Uterus (tissue), 4 donors: ENCODE measurements around the gene HEATR5A. TPM values are rescaled to one million over a fixed set of nuclear protein-coding genes. Genes with fewer than 3 reads are reported as not detected.

Experiments
- DNase-seq, 2 donors: peaks; one replicate each; pipeline ENCODE4 v3.0.0-alpha.2; 2019 to 2020
- H3K27ac ChIP-seq, 2 donors: fragments of 200-600 bp; sonication (generic); 1 replicate in 1 of 2; 2 replicates in 1 of 2; pipeline ENCODE4 v1.5.1; 2016 to 2018
- H3K27me3 ChIP-seq, 2 donors: fragments of 200-600 bp; sonication (generic); one replicate each; pipeline ENCODE4 v1.5.1; 2018 to 2019; ENCODE audit warnings: control low read depth in 1 of 2
- H3K36me3 ChIP-seq, 2 donors: fragments of 200-600 bp; sonication (generic); one replicate each; pipeline ENCODE4 v1.5.1; 2019; ENCODE audit warnings: control low read depth in 1 of 2
- H3K4me1 ChIP-seq, 2 donors: fragments of 200-600 bp; sonication (generic); one replicate each; pipeline ENCODE4 v1.5.1; 2018 to 2019; ENCODE audit warnings: control low read depth in 1 of 2
- H3K4me3 ChIP-seq, 2 donors: fragments of 200-600 bp; sonication (generic); 1 replicate in 1 of 2; 2 replicates in 1 of 2; pipeline ENCODE4 v1.5.1; 2018 to 2019; ENCODE audit warnings: mild to moderate bottlenecking in 1 of 2
- H3K9me3 ChIP-seq, 2 donors: fragments of 200-600 bp; sonication (generic); one replicate each; pipeline ENCODE4 v1.5.1; 2019; ENCODE audit warnings: control low read depth in 1 of 2
- POLR2A ChIP-seq, 2 donors: fragments of 450-650 bp; IDR thresholded peaks; one replicate each; pipeline ENCODE4 v1.6.1; 2016; ENCODE audit warnings: antibody characterized with exemption in 2 of 2, mild to moderate bottlenecking in 1 of 2, moderate library complexity in 1 of 2
- intact Hi-C: fragments of 100-400 bp; cut with DNase I; formaldehyde crosslinking; loops from one replicate; pipeline ENCODE4 v1.15.1; 2023; ENCODE audit warnings: low total_unique reads
- total RNA-seq, 4 donors: library from RNA; depleted of rRNA in 3 of 4; stranded (reverse); fragments of >200 nt in 3 of 4; gene quantifications; one replicate each; pipeline versions ENCODE4 v1.1.0 to v1.2.4, GENCODE V29; 2014 to 2023
- TF ChIP-seq, protein P1 (sequence below), 4 experiments: fragments of 200-600 bp in 2 of 4; fragments of 450-650 bp in 2 of 4; sonication (generic) in 2 of 4; IDR thresholded peaks; one replicate each; pipeline ENCODE4 v1.5.1; 2016 to 2019; ENCODE audit warnings: antibody characterized with exemption in 4 of 4, mild to moderate bottlenecking in 2 of 4, moderate library complexity in 1 of 4
- donor health status: DM: yes; HTN: yes; CAD: no.

HEATR5A gene
- total RNA-seq, 4 donors from 2014 or later = 14.6 to 56.8 (median 38.8) TPM

DNA sequence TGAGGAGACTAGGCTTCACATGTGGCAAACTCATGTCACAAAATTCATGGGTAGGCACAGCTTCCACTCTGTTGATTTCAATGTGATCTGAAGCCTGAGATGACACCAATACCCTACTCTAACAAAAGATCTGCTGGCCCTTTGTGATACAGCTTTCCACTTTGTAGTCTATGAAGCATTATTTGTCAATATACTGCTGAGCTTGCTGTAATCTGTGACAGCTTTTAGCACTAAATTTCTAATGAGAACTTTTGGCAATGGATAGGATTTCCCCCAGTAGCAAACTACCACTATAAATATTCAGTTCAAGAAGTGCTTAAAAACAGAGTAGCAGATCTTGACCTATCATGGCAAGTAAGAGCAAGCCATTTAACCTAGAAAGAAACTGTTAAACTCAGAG lies 5.6 kb upstream of the HEATR5A start:
- intact Hi-C loops = no loop called here
- no peak overlapping the region for H3K4me3 ChIP-seq
- H3K4me1 ChIP-seq = no peaks in the 10 kb centered on the region
- TF ChIP-seq, protein P1, sequence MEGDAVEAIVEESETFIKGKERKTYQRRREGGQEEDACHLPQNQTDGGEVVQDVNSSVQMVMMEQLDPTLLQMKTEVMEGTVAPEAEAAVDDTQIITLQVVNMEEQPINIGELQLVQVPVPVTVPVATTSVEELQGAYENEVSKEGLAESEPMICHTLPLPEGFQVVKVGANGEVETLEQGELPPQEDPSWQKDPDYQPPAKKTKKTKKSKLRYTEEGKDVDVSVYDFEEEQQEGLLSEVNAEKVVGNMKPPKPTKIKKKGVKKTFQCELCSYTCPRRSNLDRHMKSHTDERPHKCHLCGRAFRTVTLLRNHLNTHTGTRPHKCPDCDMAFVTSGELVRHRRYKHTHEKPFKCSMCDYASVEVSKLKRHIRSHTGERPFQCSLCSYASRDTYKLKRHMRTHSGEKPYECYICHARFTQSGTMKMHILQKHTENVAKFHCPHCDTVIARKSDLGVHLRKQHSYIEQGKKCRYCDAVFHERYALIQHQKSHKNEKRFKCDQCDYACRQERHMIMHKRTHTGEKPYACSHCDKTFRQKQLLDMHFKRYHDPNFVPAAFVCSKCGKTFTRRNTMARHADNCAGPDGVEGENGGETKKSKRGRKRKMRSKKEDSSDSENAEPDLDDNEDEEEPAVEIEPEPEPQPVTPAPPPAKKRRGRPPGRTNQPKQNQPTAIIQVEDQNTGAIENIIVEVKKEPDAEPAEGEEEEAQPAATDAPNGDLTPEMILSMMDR (IDR thresholded peaks at IDR 0.05) = no peak
- TF ChIP-seq POLR2A (IDR thresholded peaks at IDR 0.05) = no peak
- H3K27ac ChIP-seq = no peak overlapping the region
- H3K9me3 ChIP-seq = no peaks in the 10 kb centered on the region
- no peak for DNase-seq
- no peaks in the 10 kb centered on the region for H3K27me3 ChIP-seq
- H3K36me3 ChIP-seq = no peaks in the 10 kb centered on the region

DNA sequence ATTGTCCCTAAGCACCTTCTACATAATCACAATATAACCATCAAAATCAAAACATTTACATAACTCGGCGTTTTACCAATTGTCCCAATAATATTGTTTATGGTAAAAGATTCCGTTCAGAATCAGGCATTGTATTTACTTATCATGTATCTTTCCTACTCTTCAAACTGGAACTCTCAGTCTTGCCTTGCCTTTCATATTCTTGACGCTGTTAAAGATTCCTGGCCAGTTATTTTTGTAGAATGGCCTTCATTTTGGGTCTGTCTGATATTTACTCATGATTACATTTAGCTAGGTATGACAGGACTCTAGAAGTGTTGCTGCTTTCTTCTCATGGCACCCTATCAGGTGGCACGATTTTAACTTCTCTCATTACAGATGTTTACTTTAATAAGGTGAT lies 850 bp upstream of the HEATR5A start:
- H3K27me3 ChIP-seq = no peaks in the 10 kb centered on the region
- H3K9me3 ChIP-seq = no peaks in the 10 kb centered on the region
- TF ChIP-seq, protein P1 (IDR thresholded peaks at IDR 0.05) = no peak
- no peak for TF ChIP-seq POLR2A (IDR thresholded peaks at IDR 0.05)
- no peak for DNase-seq
- intact Hi-C loops = no loop called here
- no peaks in the 10 kb centered on the region for H3K4me1 ChIP-seq
- peak overlapping the region in 1 of 2 donors; percentile 85 for H3K27ac ChIP-seq
- no peak overlapping the region for H3K4me3 ChIP-seq
- H3K36me3 ChIP-seq = no peaks in the 10 kb centered on the region

DNA sequence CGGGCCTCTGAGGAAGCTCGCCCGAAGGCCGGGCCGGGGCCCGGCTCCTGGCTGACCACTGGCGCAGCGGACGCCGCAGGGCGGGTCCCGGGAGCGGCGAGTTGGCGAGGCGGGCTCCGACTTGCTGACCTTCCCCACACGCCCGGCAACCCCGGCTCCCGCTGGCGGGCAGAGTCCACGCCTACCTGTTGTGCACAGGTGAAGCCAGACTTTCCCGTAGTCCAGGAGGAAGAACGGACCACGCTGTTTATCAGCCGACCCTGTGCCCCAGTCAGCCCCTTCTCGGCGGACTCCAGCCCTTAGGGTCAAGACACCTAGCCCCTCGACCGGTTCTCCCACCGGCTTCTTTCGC lies 407 bp downstream of the HEATR5A start:
- DNase-seq = peak in 1 of 2 donors; percentile 44
- TF ChIP-seq, protein P1 (IDR thresholded peaks at IDR 0.05) = no peak
- TF ChIP-seq POLR2A (IDR thresholded peaks at IDR 0.05) = no peak
- H3K4me1 ChIP-seq = no peaks in the 10 kb centered on the region
- no peaks in the 10 kb centered on the region for H3K9me3 ChIP-seq
- peak overlapping the region; percentile 73 to 99 for H3K4me3 ChIP-seq
- peak overlapping the region; percentile 83 to 85 for H3K27ac ChIP-seq
- H3K27me3 ChIP-seq = no peaks in the 10 kb centered on the region
- no peaks in the 10 kb centered on the region for H3K36me3 ChIP-seq
- intact Hi-C loops = no loop called here

DNA sequence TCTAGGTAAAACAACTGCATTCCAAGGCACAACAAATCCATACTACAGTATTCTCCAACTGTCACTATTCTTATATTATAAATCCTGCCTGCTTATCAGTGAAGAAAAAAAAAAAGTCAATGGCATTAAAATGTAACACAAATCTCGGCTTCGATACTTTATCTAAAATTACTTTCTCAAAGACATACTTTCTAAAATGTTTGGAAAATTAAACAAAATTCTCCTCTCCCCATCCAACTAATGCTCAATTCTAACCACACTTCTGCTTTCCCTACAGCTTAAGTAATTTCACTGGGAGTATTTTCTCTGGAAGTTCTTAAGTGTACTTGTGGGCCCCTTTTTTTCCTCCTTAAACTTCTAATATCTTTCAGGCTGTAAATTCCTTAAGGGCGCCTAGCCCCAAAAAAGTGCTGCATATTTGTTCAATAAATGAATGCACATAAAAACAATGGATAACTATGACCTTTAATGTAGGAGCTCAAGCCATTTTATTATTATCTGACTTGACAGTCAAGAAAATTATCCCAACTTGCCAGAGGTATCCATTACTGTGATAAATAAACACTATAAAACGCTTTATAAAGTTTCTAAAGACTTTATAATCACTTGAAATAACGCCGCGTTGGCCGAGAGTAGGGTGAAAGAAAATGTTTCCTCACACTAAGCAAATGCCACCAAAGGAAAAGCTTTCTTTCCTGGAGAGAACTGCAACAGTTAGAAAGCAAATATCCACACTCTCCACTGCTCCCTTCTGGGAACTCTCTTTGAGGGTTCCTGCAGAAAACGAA lies 977 bp downstream of the HEATR5A start:
- H3K9me3 ChIP-seq = no peaks in the 10 kb centered on the region
- TF ChIP-seq, protein P1 (IDR thresholded peaks at IDR 0.05) = no peak
- TF ChIP-seq POLR2A (IDR thresholded peaks at IDR 0.05) = no peak
- no peaks in the 10 kb centered on the region for H3K27me3 ChIP-seq
- H3K36me3 ChIP-seq = no peaks in the 10 kb centered on the region
- H3K4me1 ChIP-seq = no peaks in the 10 kb centered on the region
- DNase-seq = no peak
- H3K4me3 ChIP-seq = peak overlapping the region; percentile 73 to 99
- H3K27ac ChIP-seq = peak overlapping the region; percentile 83 to 85
- intact Hi-C loops = no loop called here

DNA sequence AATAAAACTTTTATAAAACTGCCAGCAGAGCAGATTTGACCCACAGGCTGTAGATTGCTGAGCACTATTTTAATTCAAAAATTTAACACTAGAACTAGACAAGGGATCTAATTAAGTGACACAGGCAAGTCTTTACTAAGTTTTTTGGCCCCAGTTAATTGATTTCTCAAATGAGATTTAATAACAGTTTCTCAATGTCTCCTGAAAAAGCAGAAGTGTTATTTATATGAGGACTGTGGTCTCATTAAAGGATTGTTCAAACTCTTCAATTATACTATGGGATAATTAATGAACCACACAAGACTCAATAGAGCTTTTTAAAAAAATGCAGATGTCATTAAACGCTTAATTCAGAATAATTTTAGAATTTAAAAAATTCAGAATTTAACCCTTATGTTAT lies 1.9 kb downstream of the HEATR5A start:
- TF ChIP-seq POLR2A (IDR thresholded peaks at IDR 0.05) = no peak
- TF ChIP-seq, protein P1 (IDR thresholded peaks at IDR 0.05) = no peak
- no peaks in the 10 kb centered on the region for H3K4me1 ChIP-seq
- intact Hi-C loops = no loop called here

More for the DNA sequence above, 1.9 kb downstream of the HEATR5A start:
- Histone ChIP-seq H3K27ac (peak overlapping the region in 1 of 2 donors; percentile 85), H3K36me3 (no peaks in the 10 kb centered on the region), H3K4me3 (no peak overlapping the region), H3K9me3 (no peaks in the 10 kb centered on the region), H3K27me3 (no peaks in the 10 kb centered on the region)
- DNase-seq = no peak
